Transverse colon (tissue), 4 donors: Measurements from ENCODE around the gene FBXL13. TPM values are rescaled to one million over a fixed set of nuclear protein-coding genes. Genes with fewer than 3 reads are reported as not detected.

ENCODE experiments used
- DNase-seq: peaks from one replicate; pipeline ENCODE4 v3.0.0-alpha.2; 2019
- H3K27ac ChIP-seq, 4 donors: fragments of 200-600 bp; sonication (generic); 2 replicates each; pipeline ENCODE4 v1.5.1; 2016 to 2018; ENCODE audit warnings: inconsistent platforms in 4 of 4
- H3K27me3 ChIP-seq: fragments of 200-600 bp; sonication (generic); 2 replicates; pipeline ENCODE4 v1.5.1; 2017; ENCODE audit warnings: inconsistent platforms
- H3K36me3 ChIP-seq, 4 donors: fragments of 200-600 bp; sonication (generic); 2 replicates each; pipeline ENCODE4 v1.5.1; 2017 to 2019; ENCODE audit warnings: inconsistent platforms in 4 of 4
- H3K4me1 ChIP-seq, 4 donors: fragments of 200-600 bp; sonication (generic); 2 replicates each; pipeline ENCODE4 v1.5.1; 2017 to 2020; ENCODE audit warnings: inconsistent platforms in 4 of 4
- H3K4me3 ChIP-seq, 4 donors: fragments of 200-600 bp; sonication (generic); 1 replicate in 1 of 4; 2 replicates in 3 of 4; pipeline versions ENCODE4 v1.5.1 to v1.6.1; 2017 to 2019; ENCODE audit warnings: inconsistent platforms in 4 of 4
- H3K9me3 ChIP-seq, 2 donors: fragments of 200-600 bp; sonication (generic); 2 replicates each; pipeline ENCODE4 v1.5.1; 2017 to 2019; ENCODE audit warnings: inconsistent platforms in 2 of 2
- EP300 ChIP-seq: sonication (generic); formaldehyde crosslinking; IDR thresholded peaks from one replicate; pipeline ENCODE4 v1.6.1; 2017; ENCODE audit warnings: antibody characterized with exemption, low read depth
- POLR2A ChIP-seq: fragments of 450-650 bp; IDR thresholded peaks from one replicate; pipeline ENCODE4 v1.6.1; 2016; ENCODE audit warnings: antibody characterized with exemption, mild to moderate bottlenecking, moderate library complexity
- POLR2AphosphoS5 ChIP-seq, 3 donors: sonication (generic); formaldehyde crosslinking; IDR thresholded peaks; one replicate each; pipeline ENCODE4 v1.6.1; 2016; ENCODE audit warnings: antibody characterized with exemption in 3 of 3
- WGBS, 2 donors: methylation state at CpG; one replicate each; pipeline ENCODE4 v1.1.5; 2018; ENCODE audit warnings: low coverage in 1 of 2; 5-methylcytosine and 5-hydroxymethylcytosine counted together
- in situ Hi-C, 4 donors: fragments of 200-750 bp; cut with MboI; loops; one replicate each; pipeline versions ENCODE4 v1.15.0 to v1.15.1; 2017; ENCODE audit warnings: low sequenced_read_pairs in 3 of 4, low pct_ligation_motif_present in 1 of 4, low pct_unique_long_range_greater_than_20kb in 1 of 4
- intact Hi-C: fragments of 100-400 bp; cut with DNase I; formaldehyde crosslinking; loops from one replicate; pipeline ENCODE4 v1.15.1; 2023; ENCODE audit warnings: low total_unique reads
- total RNA-seq, 4 donors: library from RNA; depleted of rRNA; stranded (reverse); fragments of >200 nt; gene quantifications; one replicate each; pipeline ENCODE4 v1.1.0, GENCODE V29; 2016
- TF ChIP-seq, protein P1 (sequence below), 5 experiments: fragments of 200-600 bp in 3 of 5; fragments of 450-650 bp in 2 of 5; sonication (generic) in 3 of 5; IDR thresholded peaks; 1 replicate in 2 of 5; 2 replicates in 3 of 5; pipeline ENCODE4 v1.5.1; 2016 to 2017; ENCODE audit warnings: antibody characterized with exemption in 5 of 5, inconsistent platforms in 3 of 5, mild to moderate bottlenecking in 2 of 5, moderate library complexity in 1 of 5

The FBXL13 gene
- total RNA-seq, 4 donors from 2014 or later = 0.96 to 6.8 (median 1.9) TPM; not detected in 1

DNA sequence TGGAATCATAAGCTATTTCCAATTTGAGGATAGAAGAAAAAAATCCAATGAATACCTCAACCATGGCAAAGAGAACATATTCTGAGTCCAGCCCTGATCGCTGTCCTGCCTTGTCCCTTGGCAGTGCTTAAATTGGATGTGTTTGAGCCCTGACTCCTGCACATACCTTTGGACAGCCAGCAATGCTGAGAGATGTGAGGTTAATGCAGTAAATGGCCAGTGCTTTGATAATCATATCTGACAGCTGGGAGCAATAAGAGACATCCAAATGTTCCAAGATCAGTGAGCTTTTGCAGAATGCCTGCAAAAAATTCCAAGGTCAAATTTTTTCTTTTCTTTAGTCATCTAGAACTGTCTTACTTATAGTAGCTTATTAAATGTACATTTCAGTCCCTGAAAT is 241.9 kb downstream of the FBXL13 start:
- no peaks in the 10 kb centered on the region for H3K9me3 ChIP-seq
- 78 to 80% methylated on average over 1 of the region's 1 CpG for WGBS, 2 donors
- TF ChIP-seq EP300 = no peak
- no peak for TF ChIP-seq POLR2A
- TF ChIP-seq, protein P1, sequence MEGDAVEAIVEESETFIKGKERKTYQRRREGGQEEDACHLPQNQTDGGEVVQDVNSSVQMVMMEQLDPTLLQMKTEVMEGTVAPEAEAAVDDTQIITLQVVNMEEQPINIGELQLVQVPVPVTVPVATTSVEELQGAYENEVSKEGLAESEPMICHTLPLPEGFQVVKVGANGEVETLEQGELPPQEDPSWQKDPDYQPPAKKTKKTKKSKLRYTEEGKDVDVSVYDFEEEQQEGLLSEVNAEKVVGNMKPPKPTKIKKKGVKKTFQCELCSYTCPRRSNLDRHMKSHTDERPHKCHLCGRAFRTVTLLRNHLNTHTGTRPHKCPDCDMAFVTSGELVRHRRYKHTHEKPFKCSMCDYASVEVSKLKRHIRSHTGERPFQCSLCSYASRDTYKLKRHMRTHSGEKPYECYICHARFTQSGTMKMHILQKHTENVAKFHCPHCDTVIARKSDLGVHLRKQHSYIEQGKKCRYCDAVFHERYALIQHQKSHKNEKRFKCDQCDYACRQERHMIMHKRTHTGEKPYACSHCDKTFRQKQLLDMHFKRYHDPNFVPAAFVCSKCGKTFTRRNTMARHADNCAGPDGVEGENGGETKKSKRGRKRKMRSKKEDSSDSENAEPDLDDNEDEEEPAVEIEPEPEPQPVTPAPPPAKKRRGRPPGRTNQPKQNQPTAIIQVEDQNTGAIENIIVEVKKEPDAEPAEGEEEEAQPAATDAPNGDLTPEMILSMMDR (IDR thresholded peaks at IDR 0.05) = no peak
- no peak for TF ChIP-seq POLR2AphosphoS5 (IDR thresholded peaks at IDR 0.05)
- H3K4me3 ChIP-seq = no peak overlapping the region
- H3K27ac ChIP-seq = no peak overlapping the region
- no peak for DNase-seq
- no peaks in the 10 kb centered on the region for H3K27me3 ChIP-seq
- intact Hi-C loops = no loop called here
- H3K36me3 ChIP-seq = no peaks in the 10 kb centered on the region
- in situ Hi-C loops = no loop called here
- peaks cover 0 to 8% (median 2%) of the 10 kb centered on the region in 4 donors for H3K4me1 ChIP-seq

DNA sequence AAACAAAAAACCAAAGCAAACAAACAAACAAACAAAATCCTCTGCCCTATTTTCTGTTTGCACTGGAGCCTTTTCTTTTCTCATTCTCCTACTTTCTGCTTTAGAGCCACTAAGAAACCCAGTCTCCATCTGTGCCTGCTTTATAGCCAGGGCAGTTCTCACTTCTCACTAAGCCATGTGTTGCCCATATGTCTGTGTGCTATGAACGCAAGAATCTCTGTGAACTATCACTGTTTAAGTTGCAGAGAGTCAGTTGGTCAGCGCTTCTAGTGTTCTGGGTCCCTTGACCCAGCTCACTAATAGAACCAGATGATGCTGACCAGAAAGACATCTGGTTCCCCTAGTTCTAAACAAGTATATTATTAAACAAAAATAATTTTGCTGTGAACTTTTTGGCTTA is 244.4 kb downstream of the FBXL13 start:
- TF ChIP-seq POLR2A (no peak), EP300 (no peak), POLR2AphosphoS5 (IDR thresholded peaks at IDR 0.05) (no peak)
- TF ChIP-seq, protein P1 (IDR thresholded peaks at IDR 0.05) = no peak
- no peak overlapping the region for H3K4me3 ChIP-seq
- in situ Hi-C loops (no loop called here), intact Hi-C loops (no loop called here)
- 86% methylated on average over 2 of the region's 2 CpGs; no CpG with 5 or more reads in 1 of the 2 donors for WGBS, 2 donors
- H3K4me1 ChIP-seq = peaks cover 0 to 8% (median 2%) of the 10 kb centered on the region in 4 donors
- H3K27ac ChIP-seq = no peak overlapping the region
- no peaks in the 10 kb centered on the region for H3K36me3 ChIP-seq
- no peak for DNase-seq
- H3K9me3 ChIP-seq = no peaks in the 10 kb centered on the region
- H3K27me3 ChIP-seq = no peaks in the 10 kb centered on the region

DNA sequence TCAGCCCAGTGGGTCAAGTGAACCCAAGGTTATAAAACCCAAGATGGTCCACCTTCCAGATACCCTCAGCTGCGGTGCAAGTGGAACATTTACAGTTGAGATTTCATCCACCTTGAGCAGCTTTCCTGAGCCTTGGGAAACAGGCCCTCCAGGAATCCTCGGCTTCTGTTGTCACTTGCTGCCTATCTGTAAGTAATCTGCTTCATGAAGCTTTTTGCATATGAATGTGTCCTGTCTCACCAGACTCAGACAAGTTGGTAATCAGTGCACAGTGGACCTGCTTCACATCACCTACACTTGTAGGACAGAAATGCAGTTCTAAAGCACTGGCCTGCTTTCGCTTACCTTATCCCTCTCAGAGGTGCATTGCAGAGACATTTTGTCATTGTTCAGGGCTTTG is 245.5 kb downstream of the FBXL13 start:
- DNase-seq = no peak
- Histone ChIP-seq H3K27ac (no peak overlapping the region), H3K36me3 (no peaks in the 10 kb centered on the region), H3K4me3 (no peak overlapping the region), H3K27me3 (no peaks in the 10 kb centered on the region), H3K4me1 (peaks cover 0 to 8% (median 2%) of the 10 kb centered on the region in 4 donors), H3K9me3 (no peaks in the 10 kb centered on the region)
- in situ Hi-C loops = no loop called here
- intact Hi-C loops = no loop called here
- 98 to 100% methylated on average over 2 to 3 of the region's 3 CpGs for WGBS, 2 donors
- TF ChIP-seq EP300 = no peak
- TF ChIP-seq POLR2AphosphoS5 (IDR thresholded peaks at IDR 0.05) = no peak
- TF ChIP-seq, protein P1 (IDR thresholded peaks at IDR 0.05) = no peak
- TF ChIP-seq POLR2A = no peak

DNA sequence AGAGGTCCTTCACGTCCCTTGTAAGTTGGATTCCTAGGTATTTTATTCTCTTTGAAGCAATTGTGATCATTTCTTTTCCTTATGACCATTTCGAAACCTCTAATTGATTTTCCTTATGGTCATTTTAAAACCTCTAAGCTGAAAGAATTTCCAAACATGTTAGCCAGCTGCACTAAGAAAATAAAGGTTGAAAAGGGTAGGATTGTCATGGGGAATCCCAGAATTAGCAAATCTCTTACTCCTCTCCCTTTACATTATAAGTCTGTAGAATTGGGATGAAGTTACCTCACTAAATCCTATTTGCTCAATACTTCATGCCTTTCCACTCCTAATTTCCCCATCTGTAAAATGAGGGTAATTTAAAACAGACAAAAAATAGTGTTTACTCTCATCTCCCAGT is 246.3 kb downstream of the FBXL13 start:
- TF ChIP-seq EP300 (no peak), POLR2AphosphoS5 (IDR thresholded peaks at IDR 0.05) (no peak), POLR2A (no peak)
- TF ChIP-seq, protein P1 (IDR thresholded peaks at IDR 0.05) = no peak
- H3K9me3 ChIP-seq = no peaks in the 10 kb centered on the region
- no peak for DNase-seq
- intact Hi-C loops (no loop called here), in situ Hi-C loops (no loop called here)
- H3K4me1 ChIP-seq = peaks cover 0 to 3% (median under 1%) of the 10 kb centered on the region in 4 donors
- no peaks in the 10 kb centered on the region for H3K27me3 ChIP-seq
- no peak overlapping the region for H3K4me3 ChIP-seq
- WGBS, 2 donors = 95 to 100% methylated on average over 2 of the region's 2 CpGs
- H3K36me3 ChIP-seq = no peaks in the 10 kb centered on the region
- H3K27ac ChIP-seq = no peak overlapping the region
